H1 (cell line): ENCODE measurements around the gene PABPC1L. TPM values are rescaled to one million over a fixed set of nuclear protein-coding genes. Genes with fewer than 3 reads are reported as not detected.

Source experiments
- BACH1 ChIP-seq: IDR thresholded peaks from 2 replicates; pipeline ENCODE4 v1.6.1; 2012; ENCODE audit warnings: low read length, improper control_type of control experiment
- CBX8 ChIP-seq: fragments of 300-800, 300-1000 bp; sonication (generic); IDR thresholded peaks from 2 replicates; pipeline ENCODE4 v1.7.1; 2016; ENCODE audit warnings: low read depth, low read length, borderline replicate concordance
- CREB1 ChIP-seq: IDR thresholded peaks from 2 replicates; pipeline ENCODE4 v1.6.1; 2012; ENCODE audit warnings: inconsistent platforms
- CTBP2 ChIP-seq: IDR thresholded peaks from 2 replicates; pipeline ENCODE4 v1.7.0; 2011; ENCODE audit warnings: borderline replicate concordance, mild to moderate bottlenecking, moderate library complexity, mixed read lengths, low read length; ENCODE audit not compliant: insufficient read depth, insufficient read length
- CTCF ChIP-seq, 3 experiments: IDR thresholded peaks; 1 replicate in 2 of 3; 2 replicates in 1 of 3; pipeline versions ENCODE4 v1.5.1 to v1.6.1; 2011; ENCODE audit warnings: low read length in 3 of 3, mild to moderate bottlenecking in 3 of 3, inconsistent platforms in 2 of 3, low read depth in 1 of 3, moderate library complexity in 1 of 3; ENCODE audit not compliant: insufficient read depth in 1 of 3; ENCODE audit errors: control extremely low read depth in 1 of 3
- E2F6 ChIP-seq: IDR thresholded peaks from 2 replicates; pipeline ENCODE4 v1.6.1; 2012; ENCODE audit warnings: inconsistent platforms
- FOSL1 ChIP-seq: IDR thresholded peaks from 2 replicates; pipeline ENCODE4 v1.6.1; 2011; ENCODE audit warnings: mild to moderate bottlenecking, low read depth, low read length, moderate library complexity; ENCODE audit not compliant: insufficient read depth
- HDAC2 ChIP-seq, 2 experiments: fragments of 300-600 bp in 1 of 2; sonication (generic) in 1 of 2; IDR thresholded peaks; 2 replicates each; pipeline ENCODE4 v1.6.1; 2011 to 2012; ENCODE audit warnings: low read depth in 2 of 2, low read length in 2 of 2, mild to moderate bottlenecking in 2 of 2, moderate library complexity in 2 of 2, borderline replicate concordance in 1 of 2, inconsistent platforms in 1 of 2
- JUN ChIP-seq: IDR thresholded peaks from 2 replicates; pipeline ENCODE4 v1.6.1; 2011; ENCODE audit warnings: low read depth, mild to moderate bottlenecking, improper control_type of control experiment, low read length
- NANOG ChIP-seq: IDR thresholded peaks from 2 replicates; pipeline ENCODE4 v1.6.1; 2011; ENCODE audit warnings: low read length, low read depth, mild to moderate bottlenecking, inconsistent platforms; ENCODE audit not compliant: insufficient read depth, poor library complexity, severe bottlenecking
- RXRA ChIP-seq: IDR thresholded peaks from 2 replicates; pipeline ENCODE4 v1.6.1; 2011; ENCODE audit warnings: low read depth, mild to moderate bottlenecking, low read length, moderate library complexity; ENCODE audit not compliant: insufficient read depth
- SAP30 ChIP-seq: fragments of 300-600 bp; sonication (generic); IDR thresholded peaks from 2 replicates; pipeline ENCODE4 v1.7.1; 2012; ENCODE audit warnings: low read length, moderate library complexity, mild to moderate bottlenecking, inconsistent platforms; ENCODE audit not compliant: insufficient read depth, insufficient replicate concordance
- SIN3A ChIP-seq, 2 experiments: IDR thresholded peaks in 1 of 2; conservative IDR thresholded peaks in 1 of 2; 2 replicates each; pipeline ENCODE4 v1.6.1; 2011 to 2012; ENCODE audit warnings: low read length in 2 of 2, improper control_type of control experiment in 1 of 2, low read depth in 1 of 2, mild to moderate bottlenecking in 1 of 2
- TAF1 ChIP-seq: IDR thresholded peaks from 2 replicates; pipeline ENCODE4 v1.6.1; 2011; ENCODE audit warnings: mild to moderate bottlenecking, low read depth, low read length
- TAF7 ChIP-seq: optimal IDR thresholded peaks from 2 replicates; pipeline ENCODE3; 2011; ENCODE audit warnings: low read depth, mild to moderate bottlenecking, inconsistent platforms, low read length, moderate library complexity, borderline replicate concordance
- polyA plus RNA-seq, 7 experiments: library from polyadenylated mRNA; depleted of rRNA in 3 of 7; stranded (reverse) in 5 of 7; unstranded in 2 of 7; fragments of >200 nt in 5 of 7; fragments of 200-250 nt in 2 of 7; gene quantifications; 1 replicate in 5 of 7; 2 replicates in 1 of 7; 4 replicates in 1 of 7; pipeline versions ENCODE4 v1.2.1 to v1.2.3, GENCODE V29; 2011 to 2013; ENCODE audit warnings: missing spikeins in 2 of 7, mixed read lengths in 2 of 7
- total RNA-seq: library from RNA; stranded (reverse); fragmentation: NEBNext Ultra II Directional; extraction: Animal tissue kit (Norgen Biotek cat#: 25700); gene quantifications from 2 replicates; pipeline ENCODE4 v1.2.1, GENCODE V29; 2021

PABPC1L gene
- total and polyA plus RNA-seq, 2 of the 8 experiments (the other 6 are each of a cell fraction or from before 2014, with no cell fraction given), result 61.1 to 108 TPM

- TF ChIP-seq NANOG (no peak), CTBP2 (no peak), CREB1 (peak; percentile 70), FOSL1 (no peak), E2F6 (peak; percentile 89), SAP30 (no peak), JUN (no peak), SIN3A (conservative IDR thresholded peaks at IDR 0.05 in 1 of 2, IDR thresholded peaks at IDR 0.05 in 1 of 2; ENCODE audit: low read depth in 1 of 2, low read length in 2 of 2) (no peak), CBX8 (no peak), TAF1 (peak; percentile 75), RXRA (no peak), HDAC2 (IDR thresholded peaks at IDR 0.05; ENCODE audit: borderline replicate concordance in 1 of 2, low read depth in 2 of 2, low read length in 2 of 2) (peak; percentile 29 to 60; a peak in 2 of 4 replicates), CTCF (IDR thresholded peaks at IDR 0.05; ENCODE audit: control extremely low read depth in 1 of 3, insufficient read depth in 1 of 3, low read depth in 1 of 3, low read length in 3 of 3) (no peak), BACH1 (no peak), TAF7 (peak; percentile 40)
- TF ChIP-seq, all 59 proteins: peak for 17
These were observed 50.4 kb downstream of the PABPC1L start, which contains the start of gene TOMM34 (continued) for GRCh38 chr20:44960103-44960852.
